Stomach (tissue), 4 donors: ENCODE data around the gene ZNRD2.

Source experiments
- POLR2A ChIP-seq, 4 donors: fragments of 450-650 bp; IDR thresholded peaks; one replicate each; pipeline ENCODE4 v1.6.1; 2016; ENCODE audit warnings: antibody characterized with exemption in 4 of 4, control low read depth in 2 of 4, mild to moderate bottlenecking in 1 of 4, moderate library complexity in 1 of 4
- POLR2AphosphoS5 ChIP-seq, 3 donors: sonication (generic); formaldehyde crosslinking; IDR thresholded peaks; one replicate each; pipeline ENCODE4 v1.6.1; 2016; ENCODE audit warnings: antibody characterized with exemption in 3 of 3
- TF ChIP-seq, protein P1 (sequence below), 7 experiments: fragments of 450-650 bp in 4 of 7; fragments of 200-600 bp in 3 of 7; sonication (generic) in 3 of 7; IDR thresholded peaks; one replicate each; pipeline ENCODE4 v1.5.1; 2016 to 2019; ENCODE audit warnings: antibody characterized with exemption in 7 of 7, control low read depth in 2 of 7, mild to moderate bottlenecking in 1 of 7

DNA sequence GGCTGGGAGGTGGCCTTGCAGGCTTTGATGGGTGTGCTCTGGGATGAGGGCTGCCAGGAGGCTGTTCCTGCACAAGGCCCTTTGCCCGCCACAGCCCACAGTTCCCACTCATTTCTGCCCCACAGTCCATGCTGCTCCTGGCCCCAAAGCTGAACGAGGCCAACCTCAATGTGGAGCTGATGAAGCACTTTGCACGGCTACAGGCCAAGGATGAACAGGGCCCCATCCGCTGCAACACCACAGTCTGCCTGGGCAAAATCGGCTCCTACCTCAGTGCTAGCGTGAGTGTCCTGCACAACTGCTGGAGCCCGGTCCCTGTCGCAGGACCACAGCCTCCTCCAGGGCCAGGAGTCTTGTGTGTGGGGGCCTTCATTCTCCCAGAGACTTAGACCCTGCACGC, 35.2 kb upstream of the ZNRD2 start:
- TF ChIP-seq, protein P1, sequence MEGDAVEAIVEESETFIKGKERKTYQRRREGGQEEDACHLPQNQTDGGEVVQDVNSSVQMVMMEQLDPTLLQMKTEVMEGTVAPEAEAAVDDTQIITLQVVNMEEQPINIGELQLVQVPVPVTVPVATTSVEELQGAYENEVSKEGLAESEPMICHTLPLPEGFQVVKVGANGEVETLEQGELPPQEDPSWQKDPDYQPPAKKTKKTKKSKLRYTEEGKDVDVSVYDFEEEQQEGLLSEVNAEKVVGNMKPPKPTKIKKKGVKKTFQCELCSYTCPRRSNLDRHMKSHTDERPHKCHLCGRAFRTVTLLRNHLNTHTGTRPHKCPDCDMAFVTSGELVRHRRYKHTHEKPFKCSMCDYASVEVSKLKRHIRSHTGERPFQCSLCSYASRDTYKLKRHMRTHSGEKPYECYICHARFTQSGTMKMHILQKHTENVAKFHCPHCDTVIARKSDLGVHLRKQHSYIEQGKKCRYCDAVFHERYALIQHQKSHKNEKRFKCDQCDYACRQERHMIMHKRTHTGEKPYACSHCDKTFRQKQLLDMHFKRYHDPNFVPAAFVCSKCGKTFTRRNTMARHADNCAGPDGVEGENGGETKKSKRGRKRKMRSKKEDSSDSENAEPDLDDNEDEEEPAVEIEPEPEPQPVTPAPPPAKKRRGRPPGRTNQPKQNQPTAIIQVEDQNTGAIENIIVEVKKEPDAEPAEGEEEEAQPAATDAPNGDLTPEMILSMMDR (IDR thresholded peaks at IDR 0.05) = no peak
- TF ChIP-seq POLR2AphosphoS5 (IDR thresholded peaks at IDR 0.05) = no peak
- TF ChIP-seq POLR2A (IDR thresholded peaks at IDR 0.05) = no peak
